ENCODE data around the gene NOTCH2. TPM values are rescaled to one million over a fixed set of nuclear protein-coding genes. Genes with fewer than 3 reads are reported as not detected.

NOTCH2 gene
- total RNA-seq, 1 donor from 2014 or later = 180 TPM

- H3K4me3 Mint-ChIP-seq (ENCODE audit: unreplicated experiment) = no peak overlapping the region
- H3K36me3 Mint-ChIP-seq (ENCODE audit: unreplicated experiment) = no peaks in the 10 kb centered on the region
- H3K4me1 Mint-ChIP-seq (ENCODE audit: unreplicated experiment) = no peaks in the 10 kb centered on the region
- DNase-seq (ENCODE audit: extremely low spot score, unreplicated experiment) = no peak
- H3K9me3 Mint-ChIP-seq (ENCODE audit: unreplicated experiment) = no peaks in the 10 kb centered on the region
- H3K27me3 Mint-ChIP-seq (ENCODE audit: unreplicated experiment) = peaks cover 13% of the 10 kb centered on the region
- H3K27ac Mint-ChIP-seq (ENCODE audit: unreplicated experiment) = no peak overlapping the region
- no peak for TF ChIP-seq CTCF (IDR thresholded peaks at IDR 0.05)
Measured at GRCh38 chr1:119882132-119883049, 187.1 kb downstream of the NOTCH2 start.

- Mint-ChIP-seq H3K36me3 (ENCODE audit: unreplicated experiment) (no peaks in the 10 kb centered on the region), H3K27ac (ENCODE audit: unreplicated experiment) (no peak overlapping the region), H3K4me3 (ENCODE audit: unreplicated experiment) (no peak overlapping the region), H3K9me3 (ENCODE audit: unreplicated experiment) (no peaks in the 10 kb centered on the region), H3K27me3 (ENCODE audit: unreplicated experiment) (peaks cover 11% of the 10 kb centered on the region), H3K4me1 (ENCODE audit: unreplicated experiment) (no peaks in the 10 kb centered on the region)
- no peak for DNase-seq (ENCODE audit: extremely low spot score, unreplicated experiment)
- TF ChIP-seq CTCF (IDR thresholded peaks at IDR 0.05) = no peak
Measured at GRCh38 chr1:119879510-119880434, 189.7 kb downstream of the NOTCH2 start.

GRCh38 chr1:119878171-119878570 lies 191.3 kb downstream of the NOTCH2 start:
- H3K9me3 Mint-ChIP-seq (ENCODE audit: unreplicated experiment) = no peaks in the 10 kb centered on the region
- DNase-seq (ENCODE audit: extremely low spot score, unreplicated experiment) = no peak
- no peak overlapping the region for H3K4me3 Mint-ChIP-seq (ENCODE audit: unreplicated experiment)
- TF ChIP-seq CTCF (IDR thresholded peaks at IDR 0.05) = no peak
- no peak overlapping the region for H3K27ac Mint-ChIP-seq (ENCODE audit: unreplicated experiment)
- H3K36me3 Mint-ChIP-seq (ENCODE audit: unreplicated experiment) = no peaks in the 10 kb centered on the region
- peaks cover 8% of the 10 kb centered on the region for H3K4me1 Mint-ChIP-seq (ENCODE audit: unreplicated experiment)
- H3K27me3 Mint-ChIP-seq (ENCODE audit: unreplicated experiment) = peaks cover 11% of the 10 kb centered on the region

- Mint-ChIP-seq H3K4me3 (ENCODE audit: unreplicated experiment) (no peak overlapping the region), H3K4me1 (ENCODE audit: unreplicated experiment) (peaks cover 12% of the 10 kb centered on the region), H3K27me3 (ENCODE audit: unreplicated experiment) (no peaks in the 10 kb centered on the region), H3K9me3 (ENCODE audit: unreplicated experiment) (no peaks in the 10 kb centered on the region), H3K36me3 (ENCODE audit: unreplicated experiment) (no peaks in the 10 kb centered on the region), H3K27ac (ENCODE audit: unreplicated experiment) (no peak overlapping the region)
- DNase-seq (ENCODE audit: extremely low spot score, unreplicated experiment) = no peak
- no peak for TF ChIP-seq CTCF (IDR thresholded peaks at IDR 0.05)
Measured at GRCh38 chr1:119874186-119874585, 195.3 kb downstream of the NOTCH2 start.

All from osteocyte (in vitro differentiated cells).